Ishikawa (cell line): ENCODE results near the gene RASAL2.

ENCODE experiments used
- CEBPB ChIP-seq: IDR thresholded peaks from 2 replicates; pipeline ENCODE4 v1.6.1; 2012
- CREB1 ChIP-seq: IDR thresholded peaks from 2 replicates; pipeline ENCODE4 v1.6.1; 2012; ENCODE audit warnings: low read depth
- EGR1 ChIP-seq: IDR thresholded peaks from 2 replicates; pipeline ENCODE4 v1.6.1; 2012
- EP300 ChIP-seq: IDR thresholded peaks from 2 replicates; pipeline ENCODE4 v1.6.1; 2012; ENCODE audit warnings: borderline replicate concordance
- FOXM1 ChIP-seq: IDR thresholded peaks from 2 replicates; pipeline ENCODE4 v1.6.1; 2012; ENCODE audit warnings: low read depth, borderline replicate concordance
- MAX ChIP-seq: IDR thresholded peaks from 2 replicates; pipeline ENCODE4 v1.6.1; 2012
- NFIC ChIP-seq: IDR thresholded peaks from 2 replicates; pipeline ENCODE4 v1.6.1; 2012
- RAD21 ChIP-seq: IDR thresholded peaks from 2 replicates; pipeline ENCODE4 v1.6.1; 2012; ENCODE audit warnings: low read depth
- REST ChIP-seq: IDR thresholded peaks from 2 replicates; pipeline ENCODE4 v1.6.1; 2012; ENCODE audit warnings: low read depth, mild to moderate bottlenecking
- TAF1 ChIP-seq: IDR thresholded peaks from 2 replicates; pipeline ENCODE4 v1.6.1; 2012; ENCODE audit warnings: low read depth, mild to moderate bottlenecking
- TCF12 ChIP-seq: IDR thresholded peaks from 2 replicates; pipeline ENCODE4 v1.6.1; 2012; ENCODE audit warnings: low read depth
- TEAD4 ChIP-seq: IDR thresholded peaks from 2 replicates; pipeline ENCODE4 v1.6.1; 2012
- USF1 ChIP-seq: IDR thresholded peaks from 2 replicates; pipeline ENCODE4 v1.6.1; 2012
- YY1 ChIP-seq: IDR thresholded peaks from 2 replicates; pipeline ENCODE4 v1.6.1; 2012; ENCODE audit warnings: low read depth
- ZBTB7A ChIP-seq: IDR thresholded peaks from 2 replicates; pipeline ENCODE4 v1.6.1; 2012; ENCODE audit warnings: low read depth

The RASAL2 gene

GRCh38 chr1:178358456-178358855 is 264.6 kb downstream of the RASAL2 start:
- TF ChIP-seq REST (no peak), CREB1 (no peak), NFIC (no peak), CEBPB (no peak), MAX (no peak), YY1 (no peak), RAD21 (no peak), FOXM1 (no peak), EGR1 (no peak), TCF12 (no peak), ZBTB7A (no peak), USF1 (no peak), EP300 (no peak), TEAD4 (no peak), TAF1 (no peak)

GRCh38 chr1:178360421-178360820 is 266.5 kb downstream of the RASAL2 start:
- TF ChIP-seq TEAD4 (no peak), EGR1 (no peak), TCF12 (no peak), MAX (no peak), FOXM1 (no peak), USF1 (no peak), YY1 (no peak)

- TF ChIP-seq USF1 (no peak), NFIC (no peak), EGR1 (no peak), EP300 (no peak), TCF12 (no peak), CEBPB (no peak), REST (no peak), TAF1 (no peak), MAX (no peak), RAD21 (no peak; the same call in 1 of the 2 replicates), TEAD4 (no peak), ZBTB7A (no peak), FOXM1 (no peak), CREB1 (no peak), YY1 (no peak)
These were observed 267.9 kb downstream of the RASAL2 start for GRCh38 chr1:178361847-178362246.

GRCh38 chr1:178362747-178363146 is 268.8 kb downstream of the RASAL2 start:
- TF ChIP-seq EGR1, result no peak
- TF ChIP-seq TAF1, result no peak
- TF ChIP-seq TEAD4, result no peak
- no peak for TF ChIP-seq NFIC
- TF ChIP-seq EP300, result no peak
- no peak for TF ChIP-seq USF1
- no peak for TF ChIP-seq REST
- TF ChIP-seq MAX, result no peak
- no peak for TF ChIP-seq ZBTB7A
- no peak for TF ChIP-seq RAD21
- no peak for TF ChIP-seq CREB1
- TF ChIP-seq YY1, result no peak
- no peak for TF ChIP-seq TCF12
- TF ChIP-seq CEBPB, result no peak
- TF ChIP-seq FOXM1, result no peak
